Activated T-cell treated with anti-CD3 and anti-CD28 coated beads, Interleukin-2, amount 50 U/mL, for 4 hours (primary cell): ENCODE measurements around the gene TBATA. TPM values are rescaled to one million over a fixed set of nuclear protein-coding genes. Genes with fewer than 3 reads are reported as not detected.

Experiments
- ATAC-seq, 2 donors: fragments of 200-7000 bp; cut with Tn5 transposase; one replicate each; pipeline ENCODE4 v1.10.0; 2021
- DNase-seq: peaks from one replicate; pipeline ENCODE4 v3.0.0-alpha.2; 2020
- H3K27me3 Mint-ChIP-seq: one replicate; pipeline ENCODE4 v1.8.0; 2021; ENCODE audit warnings: low read depth, mixed read lengths
- H3K36me3 Mint-ChIP-seq: one replicate; pipeline ENCODE4 v1.8.0; 2022; ENCODE audit warnings: mixed read lengths; ENCODE audit not compliant: insufficient read depth
- H3K4me1 Mint-ChIP-seq: one replicate; pipeline ENCODE4 v1.8.0; 2021; ENCODE audit warnings: low read depth, mixed read lengths
- H3K4me3 Mint-ChIP-seq: one replicate; pipeline ENCODE4 v1.8.0; 2021; ENCODE audit warnings: mild to moderate bottlenecking, moderate library complexity, mixed read lengths
- H3K9me3 Mint-ChIP-seq: one replicate; pipeline ENCODE4 v1.8.0; 2021; ENCODE audit warnings: mixed read lengths
- total RNA-seq, 3 donors: library from RNA; stranded (reverse); gene quantifications; one replicate each; pipeline ENCODE4 v1.2.1, GENCODE V29; 2021

The TBATA gene
- total RNA-seq, 3 donors from 2014 or later, result not detected

- no peak for ATAC-seq
- no peaks in the 10 kb centered on the region for H3K36me3 Mint-ChIP-seq
- no peaks in the 10 kb centered on the region for H3K27me3 Mint-ChIP-seq
- no peak for DNase-seq
- no peak overlapping the region for H3K4me3 Mint-ChIP-seq
- H3K4me1 Mint-ChIP-seq, result no peaks in the 10 kb centered on the region
- no peaks in the 10 kb centered on the region for H3K9me3 Mint-ChIP-seq
These were observed 44.5 kb downstream of the TBATA start for GRCh38 chr10:70740406-70741288.

GRCh38 chr10:70738761-70739121 lies 46.4 kb downstream of the TBATA start:
- no peak overlapping the region for H3K4me3 Mint-ChIP-seq
- no peaks in the 10 kb centered on the region for H3K36me3 Mint-ChIP-seq
- H3K27me3 Mint-ChIP-seq, result no peaks in the 10 kb centered on the region
- ATAC-seq (no peak), DNase-seq (no peak)
- H3K4me1 Mint-ChIP-seq, result no peaks in the 10 kb centered on the region
- H3K9me3 Mint-ChIP-seq, result no peaks in the 10 kb centered on the region

- Mint-ChIP-seq H3K27me3 (no peaks in the 10 kb centered on the region), H3K36me3 (no peaks in the 10 kb centered on the region), H3K4me1 (no peaks in the 10 kb centered on the region), H3K9me3 (no peaks in the 10 kb centered on the region), H3K4me3 (no peak overlapping the region)
- ATAC-seq, result no peak
- no peak for DNase-seq
These were observed 47.0 kb downstream of the TBATA start for GRCh38 chr10:70738006-70738760.

GRCh38 chr10:70737250-70737649 lies 47.9 kb downstream of the TBATA start:
- Mint-ChIP-seq H3K9me3 (no peaks in the 10 kb centered on the region), H3K36me3 (no peaks in the 10 kb centered on the region), H3K4me3 (no peak overlapping the region), H3K4me1 (no peaks in the 10 kb centered on the region), H3K27me3 (no peaks in the 10 kb centered on the region)
- ATAC-seq (no peak), DNase-seq (no peak)

- Mint-ChIP-seq H3K4me3 (no peak overlapping the region), H3K9me3 (no peaks in the 10 kb centered on the region), H3K4me1 (no peaks in the 10 kb centered on the region), H3K27me3 (no peaks in the 10 kb centered on the region), H3K36me3 (no peaks in the 10 kb centered on the region)
- ATAC-seq (no peak), DNase-seq (no peak)
These were observed 48.7 kb downstream of the TBATA start for GRCh38 chr10:70736525-70736924.

GRCh38 chr10:70735161-70735560 lies 50.0 kb downstream of the TBATA start:
- Mint-ChIP-seq H3K4me3 (no peak overlapping the region), H3K27me3 (no peaks in the 10 kb centered on the region), H3K4me1 (no peaks in the 10 kb centered on the region), H3K36me3 (no peaks in the 10 kb centered on the region), H3K9me3 (no peaks in the 10 kb centered on the region)
- ATAC-seq (no peak), DNase-seq (no peak)

GRCh38 chr10:70733051-70733450 lies 52.1 kb downstream of the TBATA start:
- no peaks in the 10 kb centered on the region for H3K36me3 Mint-ChIP-seq
- no peaks in the 10 kb centered on the region for H3K9me3 Mint-ChIP-seq
- no peaks in the 10 kb centered on the region for H3K4me1 Mint-ChIP-seq
- H3K4me3 Mint-ChIP-seq, result no peak overlapping the region
- H3K27me3 Mint-ChIP-seq, result no peaks in the 10 kb centered on the region
- DNase-seq (no peak), ATAC-seq (no peak)

GRCh38 chr10:70732569-70732968 lies 52.6 kb downstream of the TBATA start:
- H3K4me1 Mint-ChIP-seq, result no peaks in the 10 kb centered on the region
- DNase-seq (no peak), ATAC-seq (no peak)
- H3K27me3 Mint-ChIP-seq, result no peaks in the 10 kb centered on the region
- no peaks in the 10 kb centered on the region for H3K9me3 Mint-ChIP-seq
- H3K36me3 Mint-ChIP-seq, result no peaks in the 10 kb centered on the region
- no peak overlapping the region for H3K4me3 Mint-ChIP-seq

GRCh38 chr10:70730955-70731354 lies 54.2 kb downstream of the TBATA start:
- DNase-seq, result no peak
- Mint-ChIP-seq H3K27me3 (no peaks in the 10 kb centered on the region), H3K4me3 (no peak overlapping the region), H3K9me3 (no peaks in the 10 kb centered on the region), H3K4me1 (no peaks in the 10 kb centered on the region), H3K36me3 (no peaks in the 10 kb centered on the region)
- ATAC-seq, result no peak

- Mint-ChIP-seq H3K4me1 (no peaks in the 10 kb centered on the region), H3K27me3 (no peaks in the 10 kb centered on the region), H3K36me3 (no peaks in the 10 kb centered on the region), H3K4me3 (no peak overlapping the region), H3K9me3 (no peaks in the 10 kb centered on the region)
- ATAC-seq (no peak), DNase-seq (no peak)
These were observed 55.3 kb downstream of the TBATA start for GRCh38 chr10:70729763-70730357.

GRCh38 chr10:70728328-70728727 lies 56.8 kb downstream of the TBATA start:
- H3K9me3 Mint-ChIP-seq, result no peaks in the 10 kb centered on the region
- DNase-seq, result no peak
- H3K4me1 Mint-ChIP-seq, result no peaks in the 10 kb centered on the region
- no peaks in the 10 kb centered on the region for H3K36me3 Mint-ChIP-seq
- ATAC-seq, result no peak
- no peaks in the 10 kb centered on the region for H3K27me3 Mint-ChIP-seq
- H3K4me3 Mint-ChIP-seq, result no peak overlapping the region

- Mint-ChIP-seq H3K4me1 (no peaks in the 10 kb centered on the region), H3K9me3 (no peaks in the 10 kb centered on the region), H3K4me3 (no peak overlapping the region), H3K27me3 (no peaks in the 10 kb centered on the region), H3K36me3 (no peaks in the 10 kb centered on the region)
- no peak for DNase-seq
- ATAC-seq, result no peak
These were observed 58.2 kb downstream of the TBATA start for GRCh38 chr10:70726909-70727495.

- no peaks in the 10 kb centered on the region for H3K27me3 Mint-ChIP-seq
- no peak for ATAC-seq
These were observed 61.4 kb downstream of the TBATA start for GRCh38 chr10:70723771-70724170.

GRCh38 chr10:70722820-70723424 lies 62.3 kb downstream of the TBATA start:
- H3K4me1 Mint-ChIP-seq, result no peaks in the 10 kb centered on the region
- H3K36me3 Mint-ChIP-seq, result no peaks in the 10 kb centered on the region
- H3K9me3 Mint-ChIP-seq, result no peaks in the 10 kb centered on the region
- DNase-seq (no peak), ATAC-seq (no peak)
- H3K4me3 Mint-ChIP-seq, result no peak overlapping the region
- H3K27me3 Mint-ChIP-seq, result no peaks in the 10 kb centered on the region

More at GRCh38 chr10:70723771-70724170, 61.4 kb downstream of the TBATA start:
- Mint-ChIP-seq H3K9me3 (no peaks in the 10 kb centered on the region), H3K4me1 (no peaks in the 10 kb centered on the region), H3K36me3 (no peaks in the 10 kb centered on the region), H3K4me3 (no peak overlapping the region)
- DNase-seq, result no peak
